ENCODE measurements around the gene ETS2.

- TF ChIP-seq CTCF (IDR thresholded peaks at IDR 0.05) (no peak), EP300 (IDR thresholded peaks at IDR 0.05) (no peak), POLR2A (IDR thresholded peaks at IDR 0.05) (no peak), POLR2AphosphoS5 (IDR thresholded peaks at IDR 0.05) (no peak)
Measured at GRCh38 chr21:38810034-38810825, 4.5 kb downstream of the ETS2 start.
